HepG2 (cell line): ENCODE results near the gene DNAJC11. TPM values are rescaled to one million over a fixed set of nuclear protein-coding genes. Genes with fewer than 3 reads are reported as not detected.

Source experiments
- ATAC-seq: fragments of 200-7000 bp; cut with Tn5 transposase; 3 replicates; pipeline ENCODE4 v1.9.1; 2020; ENCODE audit warnings: mild to moderate bottlenecking, moderate library complexity
- BruUV-seq: library from RNA; stranded (reverse); fragments of 400-500 nt; replicated peaks from 2 replicates; lab custom pipeline; 2021; lab: Mats Ljungman, UMichigan
- CTCF ChIA-PET: fragments of 300-600 bp; formaldehyde crosslinking; extraction: SDS; loops from one replicate; lab custom pipeline; 2021; ENCODE audit warnings: low total read pairs, inconsistent platforms, low intra/inter-chr PET ratio; lab: Yijun Ruan, JAX
- POLR2A ChIA-PET: fragments of 350-600 bp; sonication (Branson Sonifier 250); formaldehyde crosslinking; loops from one replicate; lab custom pipeline; 2020; ENCODE audit warnings: antibody characterized with exemption, inconsistent platforms; lab: Yijun Ruan, JAX
- DNase-seq: peaks from one replicate; pipeline ENCODE4 v3.0.0-alpha.2; 2015; ENCODE audit warnings: low spot score
- FAIRE-seq: peaks from 3 replicates; lab custom pipeline; 2011; peaks lifted over from hg19 to GRCh38; lab: Jason Lieb, UNC
- H2AFZ ChIP-seq: one replicate; pipeline ENCODE4 v1.6.1; 2011; ENCODE audit warnings: low read length, inconsistent platforms
- H3K27ac ChIP-seq: fragments of 300-600 bp; 3 replicates; pipeline ENCODE4 v1.8.0; 2011; ENCODE audit warnings: mixed run types, mild to moderate bottlenecking, mixed read lengths, low read length, inconsistent platforms; ENCODE audit not compliant: insufficient read depth; ENCODE audit errors: extremely low read length
- H3K27me3 ChIP-seq, 2 experiments: fragments of 200-600 bp in 1 of 2; 2 replicates in 1 of 2; 3 replicates in 1 of 2; pipeline versions ENCODE4 v1.6.0 to v1.8.0; 2011; ENCODE audit warnings: low read length in 2 of 2, mild to moderate bottlenecking in 2 of 2, moderate library complexity in 2 of 2, inconsistent platforms in 1 of 2; ENCODE audit not compliant: insufficient read depth in 2 of 2, control insufficient read depth in 1 of 2
- H3K36me3 ChIP-seq, 2 experiments: fragments of 200-600 bp in 1 of 2; replicated peaks in 1 of 2; 2 replicates in 1 of 2; 3 replicates in 1 of 2; pipeline versions ENCODE4 v1.5.1 to v1.8.0; 2011; ENCODE audit warnings: low read length in 2 of 2, inconsistent platforms in 1 of 2; ENCODE audit not compliant: insufficient read depth in 2 of 2, control insufficient read depth in 1 of 2
- H3K4me1 ChIP-seq: 2 replicates; pipeline ENCODE4 v1.5.1; 2012; ENCODE audit warnings: low read length, inconsistent platforms; ENCODE audit not compliant: insufficient read depth
- H3K4me2 ChIP-seq: 2 replicates; pipeline ENCODE4 v1.6.0; 2011; ENCODE audit warnings: low read depth, low read length, inconsistent platforms
- H3K4me3 ChIP-seq, 3 experiments: fragments of 200-600 bp in 1 of 3; sonication (generic), shearing (Covaris generic) in 1 of 3; replicated peaks in 1 of 3; 2 replicates each; pipeline ENCODE4 v1.5.1; 2011 to 2016; ENCODE audit warnings: low read length in 3 of 3, inconsistent platforms in 2 of 3, low read depth in 2 of 3, mild to moderate bottlenecking in 2 of 3, control low read depth in 1 of 3, mixed read lengths in 1 of 3; ENCODE audit not compliant: insufficient read depth in 1 of 3
- H3K79me2 ChIP-seq: one replicate; pipeline ENCODE4 v1.6.1; 2011; ENCODE audit warnings: low read length, inconsistent platforms; ENCODE audit not compliant: insufficient read depth
- H3K9ac ChIP-seq: 2 replicates; pipeline ENCODE4 v1.6.0; 2011; ENCODE audit warnings: mild to moderate bottlenecking, low read depth, low read length, inconsistent platforms; ENCODE audit not compliant: insufficient read depth
- H3K9me3 ChIP-seq: 2 replicates; pipeline ENCODE4 v1.5.1; 2012; ENCODE audit warnings: mild to moderate bottlenecking, low read length
- H4K20me1 ChIP-seq: 2 replicates; pipeline ENCODE4 v1.6.0; 2011; ENCODE audit warnings: inconsistent platforms, mild to moderate bottlenecking, low read length, moderate library complexity; ENCODE audit not compliant: insufficient read depth
- AGO1 ChIP-seq: fragments of 200-400 bp; formaldehyde crosslinking; IDR thresholded peaks from 2 replicates; pipeline ENCODE4 v1.6.1; 2017; ENCODE audit warnings: mild to moderate bottlenecking, low read depth, low read length, moderate library complexity; ENCODE audit not compliant: poor library complexity, severe bottlenecking
- AGO2 ChIP-seq: fragments of 200-400 bp; formaldehyde crosslinking; optimal IDR thresholded peaks from 2 replicates; pipeline ENCODE3; 2017; ENCODE audit warnings: mild to moderate bottlenecking, low read depth, low read length, moderate library complexity
- DPF2 ChIP-seq: sonication (generic); formaldehyde crosslinking; IDR thresholded peaks from 2 replicates; pipeline ENCODE4 v1.4.0; 2020; ENCODE audit warnings: mild to moderate bottlenecking, low read depth, missing genetic modification reagents, borderline replicate concordance
- DRAP1 ChIP-seq: IDR thresholded peaks from 2 replicates; pipeline ENCODE4 v1.6.1; 2016; ENCODE audit warnings: missing genetic modification reagents, missing compliant biosample characterization
- NR1H2 ChIP-seq: sonication (generic); formaldehyde crosslinking; IDR thresholded peaks from 2 replicates; pipeline ENCODE4 v1.8.1; 2022; ENCODE audit warnings: low read depth, missing genetic modification reagents, borderline replicate concordance
- POLR2A ChIP-seq, 2 experiments: IDR thresholded peaks; 2 replicates each; pipeline ENCODE4 v1.6.1; 2011; ENCODE audit warnings: low read depth in 2 of 2, low read length in 2 of 2, mild to moderate bottlenecking in 1 of 2, moderate library complexity in 1 of 2; ENCODE audit not compliant: insufficient read depth in 1 of 2
- SP4 ChIP-seq: sonication (generic); formaldehyde crosslinking; IDR thresholded peaks from 2 replicates; pipeline ENCODE4 v1.8.1; 2023; ENCODE audit warnings: mild to moderate bottlenecking, missing genetic modification reagents
- XRCC5 ChIP-seq: fragments of 200-400 bp; formaldehyde crosslinking; optimal IDR thresholded peaks from 2 replicates; pipeline ENCODE3; 2017; ENCODE audit warnings: mild to moderate bottlenecking, low read length
- ZNF256 ChIP-seq: sonication (generic); formaldehyde crosslinking; conservative IDR thresholded peaks from 2 replicates; pipeline ENCODE4 v1.4.0; 2020; ENCODE audit warnings: missing genetic modification reagents
- ZNF431 ChIP-seq: sonication (generic); formaldehyde crosslinking; IDR thresholded peaks from 2 replicates; pipeline ENCODE4 v1.9.0; 2022; ENCODE audit warnings: missing genetic modification reagents, low read depth, mild to moderate bottlenecking, borderline replicate concordance
- ZNF484 ChIP-seq: sonication (generic); formaldehyde crosslinking; IDR thresholded peaks from 2 replicates; pipeline ENCODE4 v1.5.1; 2020; ENCODE audit warnings: mild to moderate bottlenecking, low read depth, missing genetic modification reagents, borderline replicate concordance
- ZNF776 ChIP-seq: sonication (generic); formaldehyde crosslinking; IDR thresholded peaks from 2 replicates; pipeline ENCODE4 v1.4.0; 2020; ENCODE audit warnings: mild to moderate bottlenecking, missing genetic modification reagents
- ZSCAN30 ChIP-seq: sonication (generic); formaldehyde crosslinking; IDR thresholded peaks from 2 replicates; pipeline ENCODE4 v1.5.0; 2020; ENCODE audit warnings: mild to moderate bottlenecking, missing genetic modification reagents
- WGBS: methylation state at CpG from one replicate; pipeline ENCODE4 v1.1.6; 2017; ENCODE audit warnings: low lambda C conversion rate; 5-methylcytosine and 5-hydroxymethylcytosine counted together
- in situ Hi-C: cut with HindIII; loops from 2 replicates; pipeline ENCODE4 v1.10.0; 2017; ENCODE audit warnings: low pct_unique_long_range_greater_than_20kb; ENCODE audit not compliant: extremely low pct_ligation_motif_present
- intact Hi-C: fragments of 100-400 bp; cut with micrococcal nuclease; formaldehyde crosslinking; loops from one replicate; pipeline ENCODE4 v1.10.0; 2022; ENCODE audit not compliant: unreplicated experiment
- polyA plus RNA-seq, 8 experiments: library from polyadenylated mRNA; depleted of rRNA in 3 of 8; stranded (reverse) in 7 of 8; unstranded in 1 of 8; fragments of >200 nt; fragmentation: Illumina TruSeq in 4 of 8; extraction: Trizol in 4 of 8; gene quantifications; 2 replicates each; pipeline versions ENCODE4 v1.2.1 to v1.2.3, GENCODE V29; 2011 to 2016; ENCODE audit warnings: low read depth in 4 of 8, missing spikeins in 1 of 8, mixed read lengths in 1 of 8; ENCODE audit not compliant: insufficient read depth in 1 of 8
- total RNA-seq, 5 experiments: library from RNA; depleted of rRNA; stranded (reverse); fragments of >200 nt; fragmentation: Illumina TruSeq; extraction: Trizol; gene quantifications; 2 replicates each; pipeline ENCODE4 v1.2.3, GENCODE V29; 2016; ENCODE audit warnings: low read depth in 1 of 5

Gene DNAJC11
- total and polyA plus RNA-seq, 2 of the 13 experiments (the other 11 are each of a cell fraction or from before 2014, with no cell fraction given): 25.1 to 47.6 TPM

GRCh38 chr1:6591644-6592043 lies 110.0 kb downstream of the DNAJC11 start:
- DNase-seq (no peak), ATAC-seq (no peak), FAIRE-seq (no peak)
- Histone ChIP-seq H3K27me3 (no peaks in the 10 kb centered on the region), H3K36me3 (peaks cover 34 to 76% of the 10 kb centered on the region in 2 experiments), H4K20me1 (peaks cover 28% of the 10 kb centered on the region), H3K4me2 (no peak overlapping the region), H3K79me2 (peaks cover 11% of the 10 kb centered on the region), H2AFZ (no peak overlapping the region), H3K27ac (no peak overlapping the region), H3K9me3 (no peaks in the 10 kb centered on the region), H3K9ac (no peak overlapping the region), H3K4me3 (no peak overlapping the region), H3K4me1 (0 out of 2 replicates have a peak, but pooled peaks cover 2% of the 10 kb centered on the region)
- CTCF ChIA-PET: no interaction called here
- in situ Hi-C loops (no loop called here), intact Hi-C loops (no loop called here)
- TF ChIP-seq ZNF776 (CRISPR knock-in tag) (no peak), AGO2 (peak; percentile 44)
- BruUV-seq: no TSS peak
- 98% methylated on average over 6 of the region's 6 CpGs for WGBS
- POLR2A ChIA-PET: interaction anchor here (0.6 to 1.4 kb wide), 2 partner anchors 9 to 39 kb away, joined by 3 to 5 read pairs; no protein-coding TSS in a partner anchor

DNA sequence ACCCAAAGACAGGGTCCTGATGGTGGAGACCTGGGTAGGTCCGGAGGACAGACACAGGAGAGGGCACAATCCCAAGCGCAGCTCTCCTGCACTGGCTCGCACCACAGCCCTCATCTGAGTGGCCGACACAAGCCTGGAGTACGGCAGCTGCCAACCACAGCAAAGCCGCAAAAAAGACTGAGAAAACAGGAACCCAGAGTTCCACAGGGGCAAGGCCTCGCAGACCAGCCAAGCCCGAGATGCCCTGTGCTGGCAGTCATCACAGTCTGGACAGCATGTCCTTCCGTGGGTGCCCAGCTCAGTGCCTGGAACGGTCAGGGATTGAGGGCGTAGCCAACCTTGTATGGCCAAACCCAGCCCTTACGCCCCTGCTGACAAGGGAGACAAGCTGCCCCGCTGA lies 110.4 kb downstream of the DNAJC11 start:
- FAIRE-seq (no peak), ATAC-seq (no peak), DNase-seq (no peak)
- Histone ChIP-seq H4K20me1 (peaks cover 24% of the 10 kb centered on the region), H3K4me2 (no peak overlapping the region), H3K36me3 (peaks cover 32 to 72% of the 10 kb centered on the region in 2 experiments), H2AFZ (no peak overlapping the region), H3K27ac (no peak overlapping the region), H3K4me1 (no peaks in the 10 kb centered on the region), H3K9me3 (no peaks in the 10 kb centered on the region), H3K4me3 (no peak overlapping the region), H3K27me3 (no peaks in the 10 kb centered on the region), H3K9ac (no peak overlapping the region), H3K79me2 (peaks cover 9% of the 10 kb centered on the region)
- TF ChIP-seq DRAP1 (CRISPR knock-in tag) (no peak), NR1H2 (no peak), ZNF431 (CRISPR knock-in tag) (no peak), POLR2A (IDR thresholded peaks at IDR 0.05; ENCODE audit: insufficient read depth in 1 of 2, low read depth in 2 of 2, low read length in 2 of 2) (0 out of 4 replicates have a peak, but pooled peaks of 1 of the 2 experiments have one; percentile 23), ZSCAN30 (CRISPR knock-in tag) (no peak), ZNF484 (no peak), XRCC5 (no peak), AGO1 (peak; percentile 24), DPF2 (CRISPR knock-in tag) (no peak), SP4 (CRISPR knock-in tag) (no peak), AGO2 (peak; percentile 82), ZNF256 (CRISPR knock-in tag) (no peak)
- ChIA-PET POLR2A (interaction anchor here (0.6 to 1.4 kb wide), 2 partner anchors 10 to 38 kb away, joined by 3 to 5 read pairs; no protein-coding TSS in a partner anchor), CTCF (no interaction called here)
- in situ Hi-C loops (no loop called here), intact Hi-C loops (no loop called here)
- 100% methylated on average over 2 of the region's 13 CpGs for WGBS
- no TSS peak for BruUV-seq
